Transverse colon (tissue), 4 donors: Measurements from ENCODE around the gene DLG5. TPM values are rescaled to one million over a fixed set of nuclear protein-coding genes. Genes with fewer than 3 reads are reported as not detected.

Source experiments
- DNase-seq: peaks from one replicate; pipeline ENCODE4 v3.0.0-alpha.2; 2019
- H3K27ac ChIP-seq, 4 donors: fragments of 200-600 bp; sonication (generic); 2 replicates each; pipeline ENCODE4 v1.5.1; 2016 to 2018; ENCODE audit warnings: inconsistent platforms in 4 of 4
- H3K27me3 ChIP-seq: fragments of 200-600 bp; sonication (generic); 2 replicates; pipeline ENCODE4 v1.5.1; 2017; ENCODE audit warnings: inconsistent platforms
- H3K36me3 ChIP-seq, 4 donors: fragments of 200-600 bp; sonication (generic); 2 replicates each; pipeline ENCODE4 v1.5.1; 2017 to 2019; ENCODE audit warnings: inconsistent platforms in 4 of 4
- H3K4me1 ChIP-seq, 4 donors: fragments of 200-600 bp; sonication (generic); 2 replicates each; pipeline ENCODE4 v1.5.1; 2017 to 2020; ENCODE audit warnings: inconsistent platforms in 4 of 4
- H3K4me3 ChIP-seq, 4 donors: fragments of 200-600 bp; sonication (generic); 1 replicate in 1 of 4; 2 replicates in 3 of 4; pipeline versions ENCODE4 v1.5.1 to v1.6.1; 2017 to 2019; ENCODE audit warnings: inconsistent platforms in 4 of 4
- H3K9me3 ChIP-seq, 2 donors: fragments of 200-600 bp; sonication (generic); 2 replicates each; pipeline ENCODE4 v1.5.1; 2017 to 2019; ENCODE audit warnings: inconsistent platforms in 2 of 2
- EP300 ChIP-seq: sonication (generic); formaldehyde crosslinking; IDR thresholded peaks from one replicate; pipeline ENCODE4 v1.6.1; 2017; ENCODE audit warnings: antibody characterized with exemption, low read depth
- POLR2A ChIP-seq: fragments of 450-650 bp; IDR thresholded peaks from one replicate; pipeline ENCODE4 v1.6.1; 2016; ENCODE audit warnings: antibody characterized with exemption, mild to moderate bottlenecking, moderate library complexity
- POLR2AphosphoS5 ChIP-seq, 3 donors: sonication (generic); formaldehyde crosslinking; IDR thresholded peaks; one replicate each; pipeline ENCODE4 v1.6.1; 2016; ENCODE audit warnings: antibody characterized with exemption in 3 of 3
- WGBS, 2 donors: methylation state at CpG; one replicate each; pipeline ENCODE4 v1.1.5; 2018; ENCODE audit warnings: low coverage in 1 of 2; 5-methylcytosine and 5-hydroxymethylcytosine counted together
- in situ Hi-C, 4 donors: fragments of 200-750 bp; cut with MboI; loops; one replicate each; pipeline versions ENCODE4 v1.15.0 to v1.15.1; 2017; ENCODE audit warnings: low sequenced_read_pairs in 3 of 4, low pct_ligation_motif_present in 1 of 4, low pct_unique_long_range_greater_than_20kb in 1 of 4
- intact Hi-C: fragments of 100-400 bp; cut with DNase I; formaldehyde crosslinking; loops from one replicate; pipeline ENCODE4 v1.15.1; 2023; ENCODE audit warnings: low total_unique reads
- total RNA-seq, 4 donors: library from RNA; depleted of rRNA; stranded (reverse); fragments of >200 nt; gene quantifications; one replicate each; pipeline ENCODE4 v1.1.0, GENCODE V29; 2016
- TF ChIP-seq, protein P1 (sequence below), 5 experiments: fragments of 200-600 bp in 3 of 5; fragments of 450-650 bp in 2 of 5; sonication (generic) in 3 of 5; IDR thresholded peaks; 1 replicate in 2 of 5; 2 replicates in 3 of 5; pipeline ENCODE4 v1.5.1; 2016 to 2017; ENCODE audit warnings: antibody characterized with exemption in 5 of 5, inconsistent platforms in 3 of 5, mild to moderate bottlenecking in 2 of 5, moderate library complexity in 1 of 5

DLG5 gene
- total RNA-seq, 4 donors from 2014 or later = 31.4 to 90.1 (median 44.6) TPM

DNA sequence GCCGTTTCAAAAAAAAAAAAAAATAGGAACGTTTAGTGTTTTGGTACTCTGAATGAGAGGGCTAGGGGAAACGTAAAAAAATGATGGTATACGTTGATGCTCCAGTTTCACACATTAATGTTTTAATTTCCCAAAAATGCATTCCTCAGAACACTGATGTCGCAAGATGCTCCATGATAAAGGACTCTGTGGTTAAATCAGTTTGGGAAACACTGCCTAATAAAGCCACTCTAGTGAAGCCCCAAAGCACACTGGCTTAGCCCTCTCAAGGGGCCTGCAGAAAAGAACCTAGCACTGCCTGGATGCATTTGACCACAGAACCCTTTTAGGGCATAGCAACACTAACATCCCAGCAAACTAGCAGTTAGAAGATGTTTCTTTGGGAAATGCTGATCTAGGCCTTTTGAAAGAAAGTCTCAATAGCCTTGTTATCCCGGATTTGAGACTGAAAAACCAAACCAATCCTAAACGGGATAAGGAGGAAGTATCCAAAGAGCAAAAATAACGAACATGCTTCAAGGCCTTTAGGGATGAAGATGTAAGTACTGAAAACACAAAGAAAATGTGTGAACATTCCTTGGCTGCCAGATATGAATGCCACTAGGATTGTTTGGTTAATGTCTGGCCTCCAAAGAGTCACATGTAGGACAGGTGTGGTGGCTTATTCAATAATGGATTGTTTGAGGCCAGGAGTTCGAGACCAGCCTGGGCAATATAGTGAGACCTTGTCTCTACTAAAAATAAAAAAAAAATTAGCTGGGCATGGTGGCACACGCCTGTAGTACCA, 11.0 kb downstream of the DLG5 start:
- in situ Hi-C loops (no loop called here), intact Hi-C loops (no loop called here)
- TF ChIP-seq POLR2A = no peak
- TF ChIP-seq, protein P1, sequence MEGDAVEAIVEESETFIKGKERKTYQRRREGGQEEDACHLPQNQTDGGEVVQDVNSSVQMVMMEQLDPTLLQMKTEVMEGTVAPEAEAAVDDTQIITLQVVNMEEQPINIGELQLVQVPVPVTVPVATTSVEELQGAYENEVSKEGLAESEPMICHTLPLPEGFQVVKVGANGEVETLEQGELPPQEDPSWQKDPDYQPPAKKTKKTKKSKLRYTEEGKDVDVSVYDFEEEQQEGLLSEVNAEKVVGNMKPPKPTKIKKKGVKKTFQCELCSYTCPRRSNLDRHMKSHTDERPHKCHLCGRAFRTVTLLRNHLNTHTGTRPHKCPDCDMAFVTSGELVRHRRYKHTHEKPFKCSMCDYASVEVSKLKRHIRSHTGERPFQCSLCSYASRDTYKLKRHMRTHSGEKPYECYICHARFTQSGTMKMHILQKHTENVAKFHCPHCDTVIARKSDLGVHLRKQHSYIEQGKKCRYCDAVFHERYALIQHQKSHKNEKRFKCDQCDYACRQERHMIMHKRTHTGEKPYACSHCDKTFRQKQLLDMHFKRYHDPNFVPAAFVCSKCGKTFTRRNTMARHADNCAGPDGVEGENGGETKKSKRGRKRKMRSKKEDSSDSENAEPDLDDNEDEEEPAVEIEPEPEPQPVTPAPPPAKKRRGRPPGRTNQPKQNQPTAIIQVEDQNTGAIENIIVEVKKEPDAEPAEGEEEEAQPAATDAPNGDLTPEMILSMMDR (IDR thresholded peaks at IDR 0.05) = no peak
- TF ChIP-seq EP300 = no peak
- TF ChIP-seq POLR2AphosphoS5 (IDR thresholded peaks at IDR 0.05) = no peak
- Histone ChIP-seq H3K36me3 (no peaks in the 10 kb centered on the region), H3K27ac (no peak overlapping the region), H3K4me1 (peaks cover 3 to 31% (median 6%) of the 10 kb centered on the region in 4 donors), H3K4me3 (no peak overlapping the region), H3K27me3 (no peaks in the 10 kb centered on the region), H3K9me3 (no peaks in the 10 kb centered on the region)
- 73 to 77% methylated on average over 10 of the region's 10 CpGs for WGBS, 2 donors
- DNase-seq = no peak

DNA sequence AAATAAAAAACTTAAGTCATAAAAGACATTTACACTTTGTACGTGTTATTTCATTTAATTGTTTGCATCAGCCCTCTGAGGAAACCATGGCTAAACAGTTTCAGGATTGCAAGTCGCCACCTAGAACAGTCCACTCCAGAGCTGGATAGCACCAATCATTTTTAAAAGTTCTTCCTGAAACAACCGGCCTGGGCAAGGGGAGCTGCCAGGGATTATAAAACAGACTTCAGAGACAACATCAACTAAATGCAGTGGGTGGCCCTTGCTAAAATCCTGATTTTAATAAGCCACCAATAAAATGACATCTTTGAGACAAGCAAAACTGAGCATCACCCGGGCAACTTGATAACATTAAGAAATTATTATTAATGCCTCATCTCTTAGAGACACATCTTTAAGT, 13.5 kb downstream of the DLG5 start:
- intact Hi-C loops = no loop called here
- no peaks in the 10 kb centered on the region for H3K36me3 ChIP-seq

GRCh38 chr10:77912576-77912975, 14.0 kb downstream of the DLG5 start:
- in situ Hi-C loops = no loop called here
- intact Hi-C loops = no loop called here
- H3K4me1 ChIP-seq = peaks cover 12 to 49% (median 22%) of the 10 kb centered on the region in 4 donors
- no peak for DNase-seq
- H3K27ac ChIP-seq = no peak overlapping the region
- WGBS, 2 donors = 80 to 83% methylated on average over 1 to 2 of the region's 2 CpGs
- no peaks in the 10 kb centered on the region for H3K9me3 ChIP-seq
- no peak overlapping the region for H3K4me3 ChIP-seq
- H3K36me3 ChIP-seq = no peaks in the 10 kb centered on the region
- no peaks in the 10 kb centered on the region for H3K27me3 ChIP-seq
- TF ChIP-seq EP300 (no peak), POLR2AphosphoS5 (IDR thresholded peaks at IDR 0.05) (no peak), POLR2A (no peak)
- TF ChIP-seq, protein P1 (IDR thresholded peaks at IDR 0.05) = no peak

More for the DNA sequence above, 13.5 kb downstream of the DLG5 start:
- H3K27me3 ChIP-seq = no peaks in the 10 kb centered on the region
- H3K4me1 ChIP-seq = peaks cover 12 to 49% (median 22%) of the 10 kb centered on the region in 4 donors
- WGBS, 2 donors = 22 to 28% methylated on average over 4 of the region's 4 CpGs
- in situ Hi-C loops = no loop called here
- no peak for DNase-seq
- peak overlapping the region in 1 of 4 donors; percentile 15 for H3K27ac ChIP-seq
- H3K4me3 ChIP-seq = no peak overlapping the region
- no peaks in the 10 kb centered on the region for H3K9me3 ChIP-seq
- no peak for TF ChIP-seq POLR2A
- no peak for TF ChIP-seq POLR2AphosphoS5 (IDR thresholded peaks at IDR 0.05)
- TF ChIP-seq EP300 = no peak
- TF ChIP-seq, protein P1 (IDR thresholded peaks at IDR 0.05) = no peak

DNA sequence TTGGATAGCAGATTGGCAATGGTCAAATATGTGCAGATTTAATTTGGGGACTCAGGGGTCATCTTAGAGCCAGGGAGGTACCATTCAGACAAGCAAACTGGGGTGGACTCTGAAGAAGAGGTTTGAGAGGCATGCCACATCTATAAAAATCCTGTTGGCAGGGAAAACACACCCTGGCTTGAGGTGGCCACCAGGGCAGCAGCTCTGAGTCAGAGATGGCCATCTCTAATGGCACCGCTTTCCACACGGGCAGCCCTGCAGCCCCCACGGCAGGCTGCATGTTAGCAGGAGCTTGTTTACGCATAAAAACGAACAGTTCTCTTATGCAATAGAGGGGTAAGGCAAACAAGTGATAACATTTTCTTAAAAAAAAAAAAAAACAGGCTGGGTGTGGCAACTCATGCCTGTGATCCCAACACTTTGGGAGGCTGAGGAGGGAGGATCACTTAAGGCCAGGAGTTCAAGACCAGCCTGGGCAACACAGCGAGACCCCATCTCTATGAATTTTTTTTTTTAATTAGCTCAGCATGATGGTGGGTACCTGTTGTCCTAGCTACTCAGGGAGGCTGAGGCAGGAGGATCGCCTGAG, 14.9 kb downstream of the DLG5 start:
- intact Hi-C loops = no loop called here
- Histone ChIP-seq H3K9me3 (no peaks in the 10 kb centered on the region), H3K27ac (no peak overlapping the region), H3K4me3 (no peak overlapping the region), H3K36me3 (no peaks in the 10 kb centered on the region), H3K27me3 (no peaks in the 10 kb centered on the region), H3K4me1 (peaks cover 12 to 49% (median 22%) of the 10 kb centered on the region in 4 donors)
- in situ Hi-C loops = no loop called here
- DNase-seq = no peak
- 64 to 73% methylated on average over 4 to 7 of the region's 7 CpGs for WGBS, 2 donors
- no peak for TF ChIP-seq POLR2AphosphoS5 (IDR thresholded peaks at IDR 0.05)
- TF ChIP-seq, protein P1 (IDR thresholded peaks at IDR 0.05) = no peak
- no peak for TF ChIP-seq POLR2A
- TF ChIP-seq EP300 = no peak
